K562 (cell line): ENCODE results near the gene SLC39A13. TPM values are rescaled to one million over a fixed set of nuclear protein-coding genes. Genes with fewer than 3 reads are reported as not detected.
A peak's percentile ranks its signal among the peaks of the same experiment; 100 is the strongest.

Experiments
- CBX3 ChIP-seq, 2 experiments: IDR thresholded peaks; 1 replicate in 1 of 2; 2 replicates in 1 of 2; pipeline ENCODE4 v1.6.1; 2012; ENCODE audit warnings: inconsistent platforms in 2 of 2, low read length in 2 of 2, borderline replicate concordance in 1 of 2, control low read depth in 1 of 2
- HMG20A ChIP-seq: fragments of 450-650 bp; formaldehyde crosslinking; conservative IDR thresholded peaks from 2 replicates; pipeline ENCODE4 v1.4.0; 2020; ENCODE audit warnings: mild to moderate bottlenecking, mixed read lengths
- MAFG ChIP-seq: fragments of 450-650 bp; conservative IDR thresholded peaks from 2 replicates; pipeline ENCODE4 v1.6.1; 2016; ENCODE audit warnings: missing genetic modification characterization, missing compliant biosample characterization
- RB1 ChIP-seq: fragments of 450-650 bp; IDR thresholded peaks from 2 replicates; pipeline ENCODE4 v1.6.1; 2017; ENCODE audit warnings: low read depth, mild to moderate bottlenecking
- SIX5 ChIP-seq, 2 experiments: IDR thresholded peaks; 2 replicates each; pipeline ENCODE4 v1.6.1; 2011; ENCODE audit warnings: low read length in 2 of 2, borderline replicate concordance in 1 of 2, low read depth in 1 of 2, mild to moderate bottlenecking in 1 of 2, moderate library complexity in 1 of 2; ENCODE audit not compliant: insufficient read depth in 1 of 2
- SREBF1 ChIP-seq: fragments of 150-350 bp; IDR thresholded peaks from 2 replicates; pipeline ENCODE4 v1.6.1; 2014; ENCODE audit warnings: antibody characterized with exemption, low read depth, low read length, borderline replicate concordance
- ZNF24 ChIP-seq: fragments of 450-650 bp; IDR thresholded peaks from 2 replicates; pipeline ENCODE4 v1.6.1; 2016
- ZNF41 ChIP-seq: fragments of 250-450 bp; sonication (Bioruptor Pico); conservative IDR thresholded peaks from 2 replicates; pipeline ENCODE4 v1.4.0; 2020; ENCODE audit warnings: mild to moderate bottlenecking
- ZNF785 ChIP-seq: fragments of 250-450 bp; sonication (Bioruptor Pico); IDR thresholded peaks from 2 replicates; pipeline ENCODE4 v1.4.0; 2020; ENCODE audit warnings: mild to moderate bottlenecking
- polyA plus RNA-seq, 8 experiments: library from polyadenylated mRNA; depleted of rRNA in 4 of 8; stranded (reverse) in 5 of 8; unstranded in 3 of 8; fragments of >200 nt; fragmentation: Nextera tagmentation in 2 of 8; fragmentation: Illumina TruSeq in 1 of 8; extraction: Ambion mirVana in 2 of 8; extraction: Trizol in 1 of 8; gene quantifications; 2 replicates each; pipeline versions ENCODE4 v1.2.1 to v1.2.3, GENCODE V29; 2011 to 2014; ENCODE audit warnings: inconsistent platforms in 1 of 8, missing spikeins in 1 of 8
- total RNA-seq, 7 experiments: library from RNA; depleted of rRNA in 6 of 7; stranded (reverse); fragments of >200 nt in 6 of 7; fragmentation: Illumina TruSeq in 2 of 7; extraction: Trizol in 2 of 7; gene quantifications; 2 replicates each; pipeline versions ENCODE4 v1.2.1 to v1.2.3, GENCODE V29; 2011 to 2021; ENCODE audit warnings: low replicate concordance in 1 of 7
- TF ChIP-seq, protein P1 (sequence below): fragments of 450-650 bp; formaldehyde crosslinking; IDR thresholded peaks from 2 replicates; pipeline ENCODE4 v1.4.0; 2022; ENCODE audit warnings: missing genetic modification characterization
- TF ChIP-seq, protein P2 (sequence below): fragments of 200-800 bp; sonication (Bioruptor generic); IDR thresholded peaks from 2 replicates; pipeline ENCODE4 v1.6.1; 2017; ENCODE audit warnings: missing genetic modification characterization, missing compliant biosample characterization
- TF ChIP-seq, protein P3 (sequence below): fragments of 250-450 bp; sonication (Bioruptor Pico); IDR thresholded peaks from 2 replicates; pipeline ENCODE4 v1.4.0; 2020
- TF ChIP-seq, protein P4 (sequence below): fragments of 450-650 bp; IDR thresholded peaks from 2 replicates; pipeline ENCODE4 v1.6.1; 2017; ENCODE audit warnings: antibody characterized with exemption, mild to moderate bottlenecking

The SLC39A13 gene
- total and polyA plus RNA-seq, 9 of the 15 experiments (the other 6 are each of a cell fraction or from before 2014, with no cell fraction given) = 0.17 to 15.9 (median 3.2) TPM

DNA sequence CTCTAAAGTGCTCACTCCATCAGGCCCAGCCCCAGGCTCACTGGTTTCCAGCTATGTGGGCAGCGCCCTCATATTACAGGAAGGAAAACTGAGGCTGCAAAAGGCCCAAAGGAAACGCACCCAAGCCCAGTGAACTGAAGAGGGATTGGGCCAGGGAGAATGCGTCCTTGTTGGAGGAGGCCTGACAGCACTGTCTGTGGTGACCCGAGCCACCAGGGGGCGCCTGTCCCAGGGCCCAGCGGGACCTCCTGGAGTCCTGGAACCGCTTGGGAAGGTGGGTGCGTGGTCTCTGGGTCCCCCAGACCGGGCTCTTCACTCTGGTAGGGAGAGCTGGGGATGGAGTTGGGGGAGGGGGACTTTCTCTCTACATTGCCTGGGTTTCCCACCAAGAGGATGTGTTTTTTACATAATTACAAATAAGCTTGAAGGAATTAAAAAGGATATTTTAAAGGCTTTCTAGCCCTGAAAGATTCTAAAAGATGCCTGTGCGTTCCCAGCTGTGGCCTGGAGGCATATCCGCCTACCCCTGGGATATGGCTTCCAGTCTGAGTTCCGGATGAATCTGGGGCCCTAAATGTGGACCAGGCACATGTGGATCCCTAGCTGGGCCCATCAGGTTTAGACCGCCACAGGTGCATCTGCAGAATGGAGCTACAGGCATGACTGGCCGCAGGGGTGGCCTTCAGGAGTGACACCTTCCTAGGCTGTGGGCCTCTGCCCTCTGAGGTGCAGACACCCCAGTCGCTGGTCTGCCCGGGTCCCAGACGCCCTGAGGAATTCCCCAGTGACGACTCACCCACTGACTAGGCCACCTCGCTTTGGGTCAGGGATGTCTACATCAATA, 34.3 kb upstream of the SLC39A13 start (continued):
- no peak for TF ChIP-seq MAFG (tag)
- TF ChIP-seq, protein P1, sequence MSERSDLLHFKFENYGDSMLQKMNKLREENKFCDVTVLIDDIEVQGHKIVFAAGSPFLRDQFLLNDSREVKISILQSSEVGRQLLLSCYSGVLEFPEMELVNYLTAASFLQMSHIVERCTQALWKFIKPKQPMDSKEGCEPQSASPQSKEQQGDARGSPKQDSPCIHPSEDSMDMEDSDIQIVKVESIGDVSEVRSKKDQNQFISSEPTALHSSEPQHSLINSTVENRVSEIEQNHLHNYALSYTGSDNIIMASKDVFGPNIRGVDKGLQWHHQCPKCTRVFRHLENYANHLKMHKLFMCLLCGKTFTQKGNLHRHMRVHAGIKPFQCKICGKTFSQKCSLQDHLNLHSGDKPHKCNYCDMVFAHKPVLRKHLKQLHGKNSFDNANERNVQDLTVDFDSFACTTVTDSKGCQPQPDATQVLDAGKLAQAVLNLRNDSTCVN (CRISPR knock-in tag) = no peak
- TF ChIP-seq, protein P2, sequence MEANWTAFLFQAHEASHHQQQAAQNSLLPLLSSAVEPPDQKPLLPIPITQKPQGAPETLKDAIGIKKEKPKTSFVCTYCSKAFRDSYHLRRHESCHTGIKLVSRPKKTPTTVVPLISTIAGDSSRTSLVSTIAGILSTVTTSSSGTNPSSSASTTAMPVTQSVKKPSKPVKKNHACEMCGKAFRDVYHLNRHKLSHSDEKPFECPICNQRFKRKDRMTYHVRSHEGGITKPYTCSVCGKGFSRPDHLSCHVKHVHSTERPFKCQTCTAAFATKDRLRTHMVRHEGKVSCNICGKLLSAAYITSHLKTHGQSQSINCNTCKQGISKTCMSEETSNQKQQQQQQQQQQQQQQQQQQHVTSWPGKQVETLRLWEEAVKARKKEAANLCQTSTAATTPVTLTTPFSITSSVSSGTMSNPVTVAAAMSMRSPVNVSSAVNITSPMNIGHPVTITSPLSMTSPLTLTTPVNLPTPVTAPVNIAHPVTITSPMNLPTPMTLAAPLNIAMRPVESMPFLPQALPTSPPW (CRISPR knock-in tag) = no peak
- no peak for TF ChIP-seq SIX5 (IDR thresholded peaks at IDR 0.05; ENCODE audit: borderline replicate concordance in 1 of 2, insufficient read depth in 1 of 2, low read depth in 1 of 2, low read length in 2 of 2)
- no peak for TF ChIP-seq ZNF41 (CRISPR knock-in tag)
- no peak for TF ChIP-seq SREBF1
- 0 out of 2 replicates have a peak, but pooled peaks have one; percentile 28 for TF ChIP-seq RB1
- no peak for TF ChIP-seq CBX3 (IDR thresholded peaks at IDR 0.05; ENCODE audit: borderline replicate concordance in 1 of 2, low read length in 2 of 2)
- 0 out of 2 replicates have a peak, but pooled peaks have one; percentile 12 for TF ChIP-seq ZNF24
- TF ChIP-seq, protein P3, sequence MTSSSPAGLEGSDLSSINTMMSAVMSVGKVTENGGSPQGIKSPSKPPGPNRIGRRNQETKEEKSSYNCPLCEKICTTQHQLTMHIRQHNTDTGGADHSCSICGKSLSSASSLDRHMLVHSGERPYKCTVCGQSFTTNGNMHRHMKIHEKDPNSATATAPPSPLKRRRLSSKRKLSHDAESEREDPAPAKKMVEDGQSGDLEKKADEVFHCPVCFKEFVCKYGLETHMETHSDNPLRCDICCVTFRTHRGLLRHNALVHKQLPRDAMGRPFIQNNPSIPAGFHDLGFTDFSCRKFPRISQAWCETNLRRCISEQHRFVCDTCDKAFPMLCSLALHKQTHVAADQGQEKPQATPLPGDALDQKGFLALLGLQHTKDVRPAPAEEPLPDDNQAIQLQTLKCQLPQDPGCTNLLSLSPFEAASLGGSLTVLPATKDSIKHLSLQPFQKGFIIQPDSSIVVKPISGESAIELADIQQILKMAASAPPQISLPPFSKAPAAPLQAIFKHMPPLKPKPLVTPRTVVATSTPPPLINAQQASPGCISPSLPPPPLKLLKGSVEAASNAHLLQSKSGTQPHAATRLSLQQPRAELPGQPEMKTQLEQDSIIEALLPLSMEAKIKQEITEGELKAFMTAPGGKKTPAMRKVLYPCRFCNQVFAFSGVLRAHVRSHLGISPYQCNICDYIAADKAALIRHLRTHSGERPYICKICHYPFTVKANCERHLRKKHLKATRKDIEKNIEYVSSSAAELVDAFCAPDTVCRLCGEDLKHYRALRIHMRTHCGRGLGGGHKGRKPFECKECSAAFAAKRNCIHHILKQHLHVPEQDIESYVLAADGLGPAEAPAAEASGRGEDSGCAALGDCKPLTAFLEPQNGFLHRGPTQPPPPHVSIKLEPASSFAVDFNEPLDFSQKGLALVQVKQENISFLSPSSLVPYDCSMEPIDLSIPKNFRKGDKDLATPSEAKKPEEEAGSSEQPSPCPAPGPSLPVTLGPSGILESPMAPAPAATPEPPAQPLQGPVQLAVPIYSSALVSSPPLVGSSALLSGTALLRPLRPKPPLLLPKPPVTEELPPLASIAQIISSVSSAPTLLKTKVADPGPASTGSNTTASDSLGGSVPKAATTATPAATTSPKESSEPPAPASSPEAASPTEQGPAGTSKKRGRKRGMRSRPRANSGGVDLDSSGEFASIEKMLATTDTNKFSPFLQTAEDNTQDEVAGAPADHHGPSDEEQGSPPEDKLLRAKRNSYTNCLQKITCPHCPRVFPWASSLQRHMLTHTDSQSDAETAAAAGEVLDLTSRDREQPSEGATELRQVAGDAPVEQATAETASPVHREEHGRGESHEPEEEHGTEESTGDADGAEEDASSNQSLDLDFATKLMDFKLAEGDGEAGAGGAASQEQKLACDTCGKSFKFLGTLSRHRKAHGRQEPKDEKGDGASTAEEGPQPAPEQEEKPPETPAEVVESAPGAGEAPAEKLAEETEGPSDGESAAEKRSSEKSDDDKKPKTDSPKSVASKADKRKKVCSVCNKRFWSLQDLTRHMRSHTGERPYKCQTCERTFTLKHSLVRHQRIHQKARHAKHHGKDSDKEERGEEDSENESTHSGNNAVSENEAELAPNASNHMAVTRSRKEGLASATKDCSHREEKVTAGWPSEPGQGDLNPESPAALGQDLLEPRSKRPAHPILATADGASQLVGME (CRISPR knock-in tag) = no peak
- no peak for TF ChIP-seq HMG20A
- TF ChIP-seq, protein P4, sequence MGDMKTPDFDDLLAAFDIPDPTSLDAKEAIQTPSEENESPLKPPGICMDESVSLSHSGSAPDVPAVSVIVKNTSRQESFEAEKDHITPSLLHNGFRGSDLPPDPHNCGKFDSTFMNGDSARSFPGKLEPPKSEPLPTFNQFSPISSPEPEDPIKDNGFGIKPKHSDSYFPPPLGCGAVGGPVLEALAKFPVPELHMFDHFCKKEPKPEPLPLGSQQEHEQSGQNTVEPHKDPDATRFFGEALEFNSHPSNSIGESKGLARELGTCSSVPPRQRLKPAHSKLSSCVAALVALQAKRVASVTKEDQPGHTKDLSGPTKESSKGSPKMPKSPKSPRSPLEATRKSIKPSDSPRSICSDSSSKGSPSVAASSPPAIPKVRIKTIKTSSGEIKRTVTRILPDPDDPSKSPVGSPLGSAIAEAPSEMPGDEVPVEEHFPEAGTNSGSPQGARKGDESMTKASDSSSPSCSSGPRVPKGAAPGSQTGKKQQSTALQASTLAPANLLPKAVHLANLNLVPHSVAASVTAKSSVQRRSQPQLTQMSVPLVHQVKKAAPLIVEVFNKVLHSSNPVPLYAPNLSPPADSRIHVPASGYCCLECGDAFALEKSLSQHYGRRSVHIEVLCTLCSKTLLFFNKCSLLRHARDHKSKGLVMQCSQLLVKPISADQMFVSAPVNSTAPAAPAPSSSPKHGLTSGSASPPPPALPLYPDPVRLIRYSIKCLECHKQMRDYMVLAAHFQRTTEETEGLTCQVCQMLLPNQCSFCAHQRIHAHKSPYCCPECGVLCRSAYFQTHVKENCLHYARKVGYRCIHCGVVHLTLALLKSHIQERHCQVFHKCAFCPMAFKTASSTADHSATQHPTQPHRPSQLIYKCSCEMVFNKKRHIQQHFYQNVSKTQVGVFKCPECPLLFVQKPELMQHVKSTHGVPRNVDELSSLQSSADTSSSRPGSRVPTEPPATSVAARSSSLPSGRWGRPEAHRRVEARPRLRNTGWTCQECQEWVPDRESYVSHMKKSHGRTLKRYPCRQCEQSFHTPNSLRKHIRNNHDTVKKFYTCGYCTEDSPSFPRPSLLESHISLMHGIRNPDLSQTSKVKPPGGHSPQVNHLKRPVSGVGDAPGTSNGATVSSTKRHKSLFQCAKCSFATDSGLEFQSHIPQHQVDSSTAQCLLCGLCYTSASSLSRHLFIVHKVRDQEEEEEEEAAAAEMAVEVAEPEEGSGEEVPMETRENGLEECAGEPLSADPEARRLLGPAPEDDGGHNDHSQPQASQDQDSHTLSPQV = no peak
- no peak for TF ChIP-seq ZNF785 (CRISPR knock-in tag)
